ENCODE data around the gene SMIM38.

SMIM38 gene

DNA sequence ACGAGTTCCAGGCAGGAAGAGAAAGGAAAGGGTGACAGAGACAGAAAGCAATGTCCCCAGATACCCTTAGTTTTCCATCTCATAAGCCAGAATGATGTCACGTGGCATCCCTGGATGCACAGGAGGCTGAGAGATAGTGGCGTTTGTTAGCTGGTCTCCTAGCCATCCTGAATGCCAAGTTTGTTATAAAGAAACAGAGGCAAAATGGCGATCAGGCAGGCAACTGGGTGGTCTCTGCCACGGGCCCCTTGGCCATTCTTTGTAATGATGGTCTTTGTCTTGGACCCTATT, 5.3 kb downstream of the SMIM38 start:
- DNase-seq, result peak; percentile 52

- no peak for DNase-seq
These were observed 6.8 kb downstream of the SMIM38 start for GRCh38 chr11:69162505-69162904.

DNA sequence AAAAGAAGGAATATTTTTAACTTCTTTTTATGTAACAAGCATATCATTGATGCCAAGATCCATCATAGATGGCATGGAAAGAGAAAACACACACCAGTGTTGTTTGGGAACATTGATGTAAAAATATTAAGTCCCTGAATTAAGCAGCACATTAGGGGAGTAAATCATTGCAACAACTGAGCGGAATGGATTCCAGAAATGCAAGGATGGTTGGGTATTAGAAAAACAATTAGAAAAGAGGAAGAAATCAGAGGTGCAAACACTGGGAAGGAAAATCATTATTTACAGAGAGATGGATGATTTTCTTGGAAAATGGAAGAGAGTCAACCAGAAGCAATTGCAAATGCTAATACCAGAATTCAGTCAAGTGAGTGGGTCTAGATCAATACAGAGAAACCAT, 8.1 kb downstream of the SMIM38 start:
- no peak for DNase-seq

GRCh38 chr11:69164824-69165223, 9.1 kb downstream of the SMIM38 start:
- no peak for DNase-seq

DNA sequence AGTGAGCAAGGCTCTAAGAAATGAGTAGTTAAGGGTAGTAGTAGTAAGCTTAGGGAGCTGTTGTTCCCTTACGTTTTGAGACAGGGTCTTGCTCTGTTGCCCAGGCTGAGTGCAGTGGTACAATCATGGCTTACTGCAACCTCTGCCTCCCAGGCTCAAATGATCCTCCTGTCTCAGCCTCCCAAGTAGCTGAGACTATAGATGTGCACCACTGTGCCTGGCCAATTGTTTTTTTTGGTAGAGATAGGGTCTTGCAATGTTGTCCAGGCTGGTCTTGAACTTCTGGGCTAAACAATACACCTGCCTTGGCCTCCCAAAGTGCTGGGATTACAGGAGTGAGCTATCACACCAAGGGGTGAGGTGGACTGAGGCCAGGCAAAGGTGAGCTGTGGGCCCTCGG, 10.0 kb downstream of the SMIM38 start:
- no peak for DNase-seq

GRCh38 chr11:69166218-69167115, 10.7 kb downstream of the SMIM38 start:
- DNase-seq, result peak; percentile 95

DNA sequence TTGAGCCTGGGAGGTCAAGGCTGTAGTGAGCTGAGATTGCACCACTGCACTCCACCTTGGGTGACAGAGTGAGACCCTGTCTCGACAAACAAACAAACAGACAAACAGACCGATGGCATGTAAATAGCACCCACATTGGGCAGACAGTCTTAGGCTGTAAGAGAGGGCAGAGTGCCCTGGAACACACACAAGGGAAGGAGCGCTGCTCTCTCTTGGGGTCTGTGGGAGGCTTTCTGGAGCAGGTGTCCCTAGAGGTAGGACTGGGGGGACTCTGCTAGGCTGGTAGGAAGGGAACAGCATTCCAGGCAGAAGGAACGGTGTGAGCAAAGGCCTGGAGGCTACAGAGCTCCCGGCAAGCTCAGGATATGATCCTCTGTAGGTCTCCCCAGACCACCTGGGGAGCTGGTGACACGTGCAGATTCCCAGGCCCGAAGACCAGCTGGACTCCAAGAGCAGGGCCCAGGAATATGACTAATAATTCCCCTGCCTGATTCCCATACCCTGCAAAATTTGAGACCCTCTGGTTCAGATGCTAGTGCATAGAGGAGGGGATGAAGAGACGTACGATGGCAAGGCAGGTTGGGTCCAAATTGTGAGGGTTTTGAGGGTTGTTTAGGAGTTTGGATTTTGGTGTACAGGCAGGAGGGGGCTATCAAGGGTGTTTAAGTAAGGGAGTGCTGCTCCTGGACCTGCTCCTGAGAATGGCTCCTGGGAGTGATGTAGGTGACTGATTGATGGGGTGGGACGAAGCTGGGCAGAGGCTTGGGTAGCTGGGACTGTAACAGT, 11.6 kb downstream of the SMIM38 start:
- peak; percentile 27 for DNase-seq

GRCh38 chr11:69167916-69168691, 12.4 kb downstream of the SMIM38 start:
- DNase-seq, result peak; percentile 48

DNA sequence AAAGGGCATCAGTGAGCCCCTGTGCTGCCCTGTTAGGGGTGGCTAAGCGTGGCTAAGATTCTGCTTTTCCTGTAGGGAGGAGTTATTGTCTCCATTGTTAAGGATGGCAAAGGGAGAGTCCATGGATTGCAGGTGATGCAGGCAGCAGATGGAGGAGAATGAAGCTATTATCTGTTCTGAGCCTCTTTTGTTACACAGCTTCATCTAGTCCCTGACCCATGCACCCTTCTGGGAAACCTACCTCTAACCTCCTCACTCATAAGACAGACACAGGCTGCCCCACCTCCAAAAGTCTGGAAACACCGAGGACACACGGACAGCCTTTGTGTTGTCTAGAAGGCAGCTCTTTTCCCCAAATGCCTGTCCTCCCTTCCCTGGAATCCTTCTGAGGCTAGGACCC, 13.7 kb downstream of the SMIM38 start:
- no peak for DNase-seq

- DNase-seq, result no peak
These were observed 15.0 kb downstream of the SMIM38 start for GRCh38 chr11:69170704-69171103.

GRCh38 chr11:69171476-69172240, 15.9 kb downstream of the SMIM38 start:
- no peak for DNase-seq

DNA sequence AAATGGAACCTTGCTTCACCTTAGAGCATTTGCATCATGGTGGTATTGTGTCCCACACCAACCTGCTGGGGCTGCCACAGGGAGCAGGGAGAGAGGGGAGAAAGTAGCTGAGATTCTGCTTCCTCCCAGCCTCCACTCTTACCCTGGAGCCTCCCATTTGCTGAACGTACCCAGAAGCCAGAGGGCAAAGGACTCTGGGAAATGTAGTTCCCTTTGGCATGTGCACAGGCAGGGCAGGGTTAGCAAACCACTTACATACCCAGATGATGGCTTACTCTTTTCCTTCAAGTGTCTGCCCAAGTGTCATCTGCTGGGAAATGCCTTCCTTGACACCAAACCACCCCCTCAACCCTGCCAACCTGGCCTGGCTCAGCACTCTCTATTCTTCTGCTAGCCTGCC, 16.9 kb downstream of the SMIM38 start:
- peak; percentile 53 for DNase-seq

GRCh38 chr11:69173331-69173730, 17.6 kb downstream of the SMIM38 start:
- DNase-seq, result no peak

DNA sequence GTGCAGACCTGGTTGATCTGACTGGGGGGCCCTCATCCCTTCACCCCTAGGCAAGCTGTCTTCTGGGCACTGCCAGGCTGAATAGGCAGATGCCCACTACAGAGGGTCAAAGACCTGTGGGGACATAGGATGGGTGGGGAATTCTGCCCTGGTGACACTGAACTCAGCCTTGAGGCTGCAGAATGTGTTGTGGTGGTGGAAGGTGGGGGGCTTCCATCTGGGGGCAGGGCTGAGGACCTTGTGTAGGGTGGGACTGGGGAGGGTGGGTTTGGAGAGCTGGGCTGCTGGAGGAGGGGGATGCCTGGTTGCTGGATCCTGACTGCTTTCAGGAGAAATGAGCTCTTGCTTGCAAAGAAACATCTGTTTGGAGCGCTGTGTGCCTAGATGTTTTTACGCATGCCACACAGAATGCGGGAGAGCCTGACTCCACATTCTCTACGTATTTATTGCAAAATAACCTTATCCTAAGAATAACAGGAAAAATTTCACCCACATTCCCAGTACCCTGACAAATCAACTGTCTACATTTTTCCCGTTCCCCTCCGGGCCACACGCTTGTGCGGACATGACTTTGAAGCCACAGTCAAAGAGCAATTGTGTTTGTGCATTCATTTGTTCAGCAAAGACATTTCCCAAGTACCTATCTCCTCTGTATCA, 18.3 kb downstream of the SMIM38 start:
- DNase-seq, result peak; percentile 84

GRCh38 chr11:69174841-69175240, 19.1 kb downstream of the SMIM38 start:
- no peak for DNase-seq

DNA sequence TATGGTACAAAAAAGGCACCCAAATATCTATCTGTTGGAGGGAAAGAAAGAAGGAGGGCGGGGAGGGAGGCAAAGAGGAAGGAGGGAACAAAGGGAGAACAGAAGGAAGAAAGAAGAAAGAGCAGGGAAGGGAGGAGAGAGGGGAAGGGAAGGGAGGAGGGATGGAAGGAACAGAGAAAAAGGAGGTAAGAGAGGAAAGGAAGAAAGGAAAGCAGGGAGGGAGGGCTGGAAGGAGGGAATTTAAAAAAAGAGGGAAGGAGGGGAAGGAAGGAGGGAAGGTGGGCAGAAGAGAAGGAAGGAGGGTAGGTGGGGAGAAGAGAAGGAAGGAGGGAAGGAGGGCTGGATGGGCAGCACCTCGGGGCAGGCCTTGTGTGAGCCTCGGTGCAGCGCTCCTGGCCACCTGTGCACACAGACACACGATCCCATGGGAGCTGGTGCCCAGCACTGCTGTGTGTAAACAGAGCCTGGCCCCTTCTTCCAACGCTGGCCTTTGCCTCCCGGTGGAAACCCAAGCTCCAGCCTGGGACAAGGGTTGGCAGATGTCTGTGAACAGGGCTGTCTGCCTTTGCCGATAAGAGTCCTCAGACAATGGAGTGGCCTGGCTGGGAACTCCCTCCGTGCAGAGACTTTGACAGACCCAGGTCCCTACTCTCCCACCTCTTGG, 23.2 kb downstream of the SMIM38 start:
- no peak for DNase-seq

GRCh38 chr11:69180226-69180625, 24.5 kb downstream of the SMIM38 start:
- DNase-seq, result no peak

DNA sequence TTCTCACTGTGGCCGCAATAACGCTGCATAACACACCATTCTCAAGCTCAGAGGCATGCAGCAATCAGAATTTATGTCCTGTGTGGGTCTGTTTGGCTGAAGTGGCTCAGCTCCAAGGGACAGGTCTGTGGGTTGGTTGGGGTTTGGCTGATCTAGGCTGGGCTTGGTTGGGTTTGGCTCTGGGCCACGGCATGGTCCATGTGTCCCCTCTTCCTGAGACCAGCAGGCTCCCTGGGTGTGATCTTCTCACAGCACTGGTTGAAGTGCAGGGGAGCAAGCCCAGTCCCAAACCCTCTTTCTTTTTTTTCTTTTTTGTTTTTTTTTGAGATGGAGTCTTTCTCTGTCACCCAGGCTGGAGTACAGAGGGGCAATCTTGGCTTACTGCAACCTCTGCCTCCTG, 25.0 kb downstream of the SMIM38 start:
- no peak for DNase-seq

GRCh38 chr11:69183613-69184012, 27.9 kb downstream of the SMIM38 start:
- no peak for DNase-seq

DNA sequence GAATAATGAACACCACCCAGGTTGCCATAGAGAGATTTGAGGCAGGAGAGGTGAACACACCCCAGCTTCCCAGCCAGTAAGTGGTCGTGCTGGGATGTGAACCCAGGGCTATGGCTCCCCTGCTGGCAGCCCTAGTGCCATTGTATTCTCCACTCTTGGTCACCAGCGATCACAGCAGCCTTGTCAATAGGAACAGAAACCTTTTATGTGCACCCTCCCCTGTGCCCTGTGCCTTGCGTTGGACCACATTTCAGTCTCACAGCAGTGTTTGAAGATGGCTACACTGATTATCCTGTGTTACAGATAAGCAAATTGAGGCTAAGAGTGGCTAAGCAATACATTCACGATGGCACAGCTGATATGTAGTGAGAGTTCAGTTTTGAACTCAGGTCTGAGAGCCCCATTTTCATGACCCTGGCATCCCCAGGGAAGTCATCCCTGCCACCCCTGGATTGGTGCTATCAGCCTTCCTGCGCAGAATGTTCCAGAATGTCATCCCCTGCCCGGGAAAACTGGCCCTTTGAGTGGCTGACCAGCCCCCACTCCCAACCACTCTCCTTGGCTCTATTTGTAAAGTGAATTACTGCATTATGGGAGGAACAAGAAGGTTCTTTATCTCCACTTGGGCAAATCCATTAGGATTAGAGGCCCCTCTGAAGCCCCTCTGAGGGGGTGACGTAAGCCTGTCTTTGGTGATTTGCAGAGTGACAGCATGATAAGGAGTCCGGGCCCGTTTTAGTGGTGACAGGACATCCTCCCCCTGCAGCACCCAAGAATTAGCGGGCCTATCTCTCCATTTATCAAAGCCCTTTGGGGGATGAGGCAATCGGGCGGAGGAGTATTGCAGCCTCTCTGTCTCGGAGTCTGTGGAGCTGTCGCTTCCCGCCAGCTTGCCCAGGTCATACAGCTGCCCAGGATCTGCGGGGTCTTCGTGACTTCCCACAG, 30.9 kb downstream of the SMIM38 start:
- no peak for DNase-seq

Data from fibroblast of skin of back (primary cell).